K562 (cell line): ENCODE data around the gene HPCAL1. TPM values are rescaled to one million over a fixed set of nuclear protein-coding genes. Genes with fewer than 3 reads are reported as not detected.

Experiments
- DACH1 ChIP-seq: fragments of 450-650 bp; IDR thresholded peaks from 2 replicates; pipeline ENCODE4 v1.6.1; 2018; ENCODE audit not compliant: partially characterized antibody
- ESRRA ChIP-seq: fragments of 450-650 bp; IDR thresholded peaks from 2 replicates; pipeline ENCODE4 v1.6.1; 2014; ENCODE audit warnings: low read depth, mild to moderate bottlenecking, moderate library complexity, borderline replicate concordance
- FOXJ2 ChIP-seq: fragments of 200-800 bp; sonication (Bioruptor generic); IDR thresholded peaks from 2 replicates; pipeline ENCODE4 v1.6.1; 2016; ENCODE audit warnings: missing genetic modification characterization, missing compliant biosample characterization
- GTF2B ChIP-seq: IDR thresholded peaks from 2 replicates; pipeline ENCODE4 v1.6.1; 2011; ENCODE audit not compliant: insufficient read length; ENCODE audit errors: extremely low read depth
- HNRNPL ChIP-seq: fragments of 200-400 bp; formaldehyde crosslinking; IDR thresholded peaks from 2 replicates; pipeline ENCODE4 v1.6.1; 2017; ENCODE audit warnings: low read depth, mild to moderate bottlenecking, low read length
- KAT8 ChIP-seq: fragments of 450-650 bp; IDR thresholded peaks from 2 replicates; pipeline ENCODE4 v1.6.1; 2016; ENCODE audit warnings: low read depth, mild to moderate bottlenecking
- MEF2A ChIP-seq: IDR thresholded peaks from 2 replicates; pipeline ENCODE4 v1.6.1; 2011; ENCODE audit warnings: low read depth, mild to moderate bottlenecking, low read length, moderate library complexity; ENCODE audit not compliant: control insufficient read depth
- MTA3 ChIP-seq: fragments of 450-650 bp; formaldehyde crosslinking; IDR thresholded peaks from 2 replicates; pipeline ENCODE4 v1.6.1; 2017; ENCODE audit warnings: mild to moderate bottlenecking, borderline replicate concordance
- NR4A1 ChIP-seq, 2 experiments: fragments of 250-450 bp in 1 of 2; fragments of 450-650 bp in 1 of 2; sonication (Bioruptor Pico) in 1 of 2; IDR thresholded peaks; 2 replicates each; pipeline versions ENCODE4 v1.4.0 to v1.6.1; 2016 to 2020; ENCODE audit warnings: mild to moderate bottlenecking in 2 of 2, missing compliant biosample characterization in 1 of 2, missing genetic modification characterization in 1 of 2, moderate library complexity in 1 of 2
- NRF1 ChIP-seq, 2 experiments: fragments of 450-650 bp; IDR thresholded peaks in 1 of 2; conservative IDR thresholded peaks in 1 of 2; 2 replicates each; pipeline ENCODE4 v1.6.1; 2014; ENCODE audit warnings: mild to moderate bottlenecking in 2 of 2
- PML ChIP-seq: IDR thresholded peaks from 2 replicates; pipeline ENCODE4 v1.6.1; 2012; ENCODE audit warnings: low read length, inconsistent platforms
- SREBF1 ChIP-seq: fragments of 150-350 bp; IDR thresholded peaks from 2 replicates; pipeline ENCODE4 v1.6.1; 2014; ENCODE audit warnings: antibody characterized with exemption, low read depth, low read length, borderline replicate concordance
- TAF7 ChIP-seq: fragments of 450-650 bp; IDR thresholded peaks from 2 replicates; pipeline ENCODE4 v1.6.1; 2016; ENCODE audit warnings: missing genetic modification characterization, missing compliant biosample characterization
- TAL1 ChIP-seq: fragments of 450-650 bp; IDR thresholded peaks from 2 replicates; pipeline ENCODE4 v1.6.1; 2016; ENCODE audit warnings: mild to moderate bottlenecking
- TCF7 ChIP-seq: sonication (generic); IDR thresholded peaks from 2 replicates; pipeline ENCODE4 v1.6.1; 2016; ENCODE audit warnings: antibody characterized with exemption, borderline replicate concordance
- ZBTB7A ChIP-seq: IDR thresholded peaks from 2 replicates; pipeline ENCODE4 v1.6.1; 2011; ENCODE audit warnings: low read depth, mild to moderate bottlenecking, low read length, moderate library complexity, borderline replicate concordance; ENCODE audit not compliant: control insufficient read depth
- ZNF12 ChIP-seq: sonication (generic); formaldehyde crosslinking; IDR thresholded peaks from 2 replicates; pipeline ENCODE4 v1.4.0; 2020; ENCODE audit warnings: mild to moderate bottlenecking, missing genetic modification reagents
- ZNF224 ChIP-seq: sonication (generic); formaldehyde crosslinking; IDR thresholded peaks from 2 replicates; pipeline ENCODE4 v1.8.0; 2022; ENCODE audit warnings: mild to moderate bottlenecking, missing genetic modification reagents
- ZNF239 ChIP-seq: fragments of 250-450 bp; sonication (Bioruptor Pico); IDR thresholded peaks from 2 replicates; pipeline ENCODE4 v1.4.0; 2020; ENCODE audit warnings: mild to moderate bottlenecking
- ZNF282 ChIP-seq: sonication (generic); formaldehyde crosslinking; IDR thresholded peaks from 2 replicates; pipeline ENCODE4 v1.8.1; 2023; ENCODE audit warnings: missing genetic modification reagents
- ZNF3 ChIP-seq: fragments of 250-450 bp; sonication (Bioruptor Pico); IDR thresholded peaks from 2 replicates; pipeline ENCODE4 v1.5.0; 2021; ENCODE audit warnings: mild to moderate bottlenecking, moderate library complexity
- ZNF668 ChIP-seq: fragments of 250-450 bp; sonication (Bioruptor Pico); IDR thresholded peaks from 2 replicates; pipeline ENCODE4 v1.8.0; 2022; ENCODE audit warnings: mild to moderate bottlenecking, inconsistent platforms
- ZNF780A ChIP-seq: fragments of 250-450 bp; sonication (Bioruptor Pico); IDR thresholded peaks from 2 replicates; pipeline ENCODE4 v1.5.0; 2021; ENCODE audit warnings: mild to moderate bottlenecking
- polyA plus RNA-seq, 8 experiments: library from polyadenylated mRNA; depleted of rRNA in 4 of 8; stranded (reverse) in 5 of 8; unstranded in 3 of 8; fragments of >200 nt; fragmentation: Nextera tagmentation in 2 of 8; fragmentation: Illumina TruSeq in 1 of 8; extraction: Ambion mirVana in 2 of 8; extraction: Trizol in 1 of 8; gene quantifications; 2 replicates each; pipeline versions ENCODE4 v1.2.1 to v1.2.3, GENCODE V29; 2011 to 2014; ENCODE audit warnings: inconsistent platforms in 1 of 8, missing spikeins in 1 of 8
- total RNA-seq, 7 experiments: library from RNA; depleted of rRNA in 6 of 7; stranded (reverse); fragments of >200 nt in 6 of 7; fragmentation: Illumina TruSeq in 2 of 7; extraction: Trizol in 2 of 7; gene quantifications; 2 replicates each; pipeline versions ENCODE4 v1.2.1 to v1.2.3, GENCODE V29; 2011 to 2021; ENCODE audit warnings: low replicate concordance in 1 of 7
- TF ChIP-seq, protein P1 (sequence below): sonication (generic); formaldehyde crosslinking; IDR thresholded peaks from 2 replicates; pipeline ENCODE4 v1.8.1; 2023; ENCODE audit warnings: mild to moderate bottlenecking, missing genetic modification reagents, moderate library complexity
- TF ChIP-seq, protein P2 (sequence below), 2 experiments: fragments of 450-650 bp; conservative IDR thresholded peaks; 2 replicates each; pipeline ENCODE4 v1.6.1; 2017; ENCODE audit warnings: mild to moderate bottlenecking in 2 of 2, moderate library complexity in 2 of 2
- TF ChIP-seq, protein P3 (sequence below): fragments of 200-800 bp; sonication (Bioruptor generic); IDR thresholded peaks from 2 replicates; pipeline ENCODE4 v1.6.1; 2017; ENCODE audit warnings: missing genetic modification characterization, missing compliant biosample characterization

Gene HPCAL1
- total and polyA plus RNA-seq, 9 of the 15 experiments (the other 6 are each of a cell fraction or from before 2014, with no cell fraction given): 2.7 to 65.5 (median 23.9) TPM

DNA sequence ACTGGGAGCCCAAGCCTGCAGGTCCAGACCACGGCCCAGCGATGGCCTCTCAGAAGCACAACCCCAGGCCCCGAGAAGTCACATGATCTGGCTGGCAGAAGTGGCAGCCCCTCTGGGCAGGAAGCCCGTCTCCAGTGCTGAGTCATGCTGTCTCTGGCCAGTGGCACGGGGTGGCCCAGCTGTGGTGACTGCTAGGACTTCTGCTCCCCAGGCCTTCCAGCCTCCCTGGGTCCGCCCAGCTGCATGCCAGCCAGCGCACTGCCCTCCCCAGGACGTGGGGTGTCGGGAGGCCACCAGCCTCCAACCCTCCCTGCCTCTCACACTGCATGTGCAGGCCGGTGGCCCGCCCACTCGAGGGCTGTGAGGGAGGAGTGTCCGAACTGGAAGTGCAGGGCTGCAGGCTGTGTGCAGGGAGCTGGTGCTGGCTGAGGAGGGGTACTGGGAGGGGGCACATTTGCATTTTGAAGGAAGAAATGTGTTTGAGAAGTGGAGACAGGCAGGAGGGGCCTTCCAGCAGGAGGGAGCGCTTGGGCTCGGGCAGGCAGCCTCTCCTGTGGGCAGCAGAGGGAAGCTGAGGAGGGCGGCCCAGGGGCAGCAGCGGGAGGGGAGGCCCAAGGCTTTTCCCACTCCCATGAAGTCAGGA lies 17.0 kb upstream of the HPCAL1 start (continued):
- TF ChIP-seq ZNF224 (CRISPR knock-in tag): no peak
- TF ChIP-seq ZNF668: no peak
- TF ChIP-seq ZNF282 (CRISPR knock-in tag): no peak
- TF ChIP-seq DACH1: no peak
- TF ChIP-seq ZBTB7A: no peak
- peak; percentile 61; the same call in 1 of the 2 replicates for TF ChIP-seq HNRNPL
- TF ChIP-seq GTF2B: no peak
- no peak for TF ChIP-seq MTA3
- TF ChIP-seq ZNF239 (CRISPR knock-in tag): no peak
- no peak for TF ChIP-seq TAL1
- no peak for TF ChIP-seq NR4A1 (CRISPR knock-in tag; IDR thresholded peaks at IDR 0.05)
- no peak for TF ChIP-seq NR4A1 (tag; IDR thresholded peaks at IDR 0.05)
- TF ChIP-seq ESRRA: no peak
- peak in 1 of 2 experiments; percentile 11; a peak in 1 of 4 replicates for TF ChIP-seq NRF1 (conservative IDR thresholded peaks at IDR 0.05 in 1 of 2, IDR thresholded peaks at IDR 0.05 in 1 of 2)
- no peak for TF ChIP-seq PML
- TF ChIP-seq ZNF3 (CRISPR knock-in tag): no peak
- TF ChIP-seq KAT8: no peak
- no peak for TF ChIP-seq ZNF780A (CRISPR knock-in tag)
- TF ChIP-seq, protein P1, sequence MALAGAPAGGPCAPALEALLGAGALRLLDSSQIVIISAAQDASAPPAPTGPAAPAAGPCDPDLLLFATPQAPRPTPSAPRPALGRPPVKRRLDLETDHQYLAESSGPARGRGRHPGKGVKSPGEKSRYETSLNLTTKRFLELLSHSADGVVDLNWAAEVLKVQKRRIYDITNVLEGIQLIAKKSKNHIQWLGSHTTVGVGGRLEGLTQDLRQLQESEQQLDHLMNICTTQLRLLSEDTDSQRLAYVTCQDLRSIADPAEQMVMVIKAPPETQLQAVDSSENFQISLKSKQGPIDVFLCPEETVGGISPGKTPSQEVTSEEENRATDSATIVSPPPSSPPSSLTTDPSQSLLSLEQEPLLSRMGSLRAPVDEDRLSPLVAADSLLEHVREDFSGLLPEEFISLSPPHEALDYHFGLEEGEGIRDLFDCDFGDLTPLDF (CRISPR knock-in tag): no peak
- TF ChIP-seq, protein P2, sequence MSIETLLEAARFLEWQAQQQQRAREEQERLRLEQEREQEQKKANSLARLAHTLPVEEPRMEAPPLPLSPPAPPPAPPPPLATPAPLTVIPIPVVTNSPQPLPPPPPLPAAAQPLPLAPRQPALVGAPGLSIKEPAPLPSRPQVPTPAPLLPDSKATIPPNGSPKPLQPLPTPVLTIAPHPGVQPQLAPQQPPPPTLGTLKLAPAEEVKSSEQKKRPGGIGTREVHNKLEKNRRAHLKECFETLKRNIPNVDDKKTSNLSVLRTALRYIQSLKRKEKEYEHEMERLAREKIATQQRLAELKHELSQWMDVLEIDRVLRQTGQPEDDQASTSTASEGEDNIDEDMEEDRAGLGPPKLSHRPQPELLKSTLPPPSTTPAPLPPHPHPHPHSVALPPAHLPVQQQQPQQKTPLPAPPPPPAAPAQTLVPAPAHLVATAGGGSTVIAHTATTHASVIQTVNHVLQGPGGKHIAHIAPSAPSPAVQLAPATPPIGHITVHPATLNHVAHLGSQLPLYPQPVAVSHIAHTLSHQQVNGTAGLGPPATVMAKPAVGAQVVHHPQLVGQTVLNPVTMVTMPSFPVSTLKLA (conservative IDR thresholded peaks at IDR 0.05): no peak
- TF ChIP-seq, protein P3, sequence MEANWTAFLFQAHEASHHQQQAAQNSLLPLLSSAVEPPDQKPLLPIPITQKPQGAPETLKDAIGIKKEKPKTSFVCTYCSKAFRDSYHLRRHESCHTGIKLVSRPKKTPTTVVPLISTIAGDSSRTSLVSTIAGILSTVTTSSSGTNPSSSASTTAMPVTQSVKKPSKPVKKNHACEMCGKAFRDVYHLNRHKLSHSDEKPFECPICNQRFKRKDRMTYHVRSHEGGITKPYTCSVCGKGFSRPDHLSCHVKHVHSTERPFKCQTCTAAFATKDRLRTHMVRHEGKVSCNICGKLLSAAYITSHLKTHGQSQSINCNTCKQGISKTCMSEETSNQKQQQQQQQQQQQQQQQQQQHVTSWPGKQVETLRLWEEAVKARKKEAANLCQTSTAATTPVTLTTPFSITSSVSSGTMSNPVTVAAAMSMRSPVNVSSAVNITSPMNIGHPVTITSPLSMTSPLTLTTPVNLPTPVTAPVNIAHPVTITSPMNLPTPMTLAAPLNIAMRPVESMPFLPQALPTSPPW: peak; percentile 38
- no peak for TF ChIP-seq FOXJ2 (tag)
- TF ChIP-seq SREBF1: no peak
- no peak for TF ChIP-seq TCF7
- TF ChIP-seq ZNF12 (CRISPR knock-in tag): no peak
- no peak for TF ChIP-seq MEF2A
- TF ChIP-seq TAF7 (tag): no peak
